Measurements from ENCODE around the gene SPRED3. TPM values are rescaled to one million over a fixed set of nuclear protein-coding genes. Genes with fewer than 3 reads are reported as not detected.

Gene SPRED3, protein sequence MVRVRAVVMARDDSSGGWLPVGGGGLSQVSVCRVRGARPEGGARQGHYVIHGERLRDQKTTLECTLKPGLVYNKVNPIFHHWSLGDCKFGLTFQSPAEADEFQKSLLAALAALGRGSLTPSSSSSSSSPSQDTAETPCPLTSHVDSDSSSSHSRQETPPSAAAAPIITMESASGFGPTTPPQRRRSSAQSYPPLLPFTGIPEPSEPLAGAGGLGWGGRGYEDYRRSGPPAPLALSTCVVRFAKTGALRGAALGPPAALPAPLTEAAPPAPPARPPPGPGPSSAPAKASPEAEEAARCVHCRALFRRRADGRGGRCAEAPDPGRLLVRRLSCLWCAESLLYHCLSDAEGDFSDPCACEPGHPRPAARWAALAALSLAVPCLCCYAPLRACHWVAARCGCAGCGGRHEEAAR
- 2.5 and 3.3 TPM in 2 replicates for total RNA-seq

DNA sequence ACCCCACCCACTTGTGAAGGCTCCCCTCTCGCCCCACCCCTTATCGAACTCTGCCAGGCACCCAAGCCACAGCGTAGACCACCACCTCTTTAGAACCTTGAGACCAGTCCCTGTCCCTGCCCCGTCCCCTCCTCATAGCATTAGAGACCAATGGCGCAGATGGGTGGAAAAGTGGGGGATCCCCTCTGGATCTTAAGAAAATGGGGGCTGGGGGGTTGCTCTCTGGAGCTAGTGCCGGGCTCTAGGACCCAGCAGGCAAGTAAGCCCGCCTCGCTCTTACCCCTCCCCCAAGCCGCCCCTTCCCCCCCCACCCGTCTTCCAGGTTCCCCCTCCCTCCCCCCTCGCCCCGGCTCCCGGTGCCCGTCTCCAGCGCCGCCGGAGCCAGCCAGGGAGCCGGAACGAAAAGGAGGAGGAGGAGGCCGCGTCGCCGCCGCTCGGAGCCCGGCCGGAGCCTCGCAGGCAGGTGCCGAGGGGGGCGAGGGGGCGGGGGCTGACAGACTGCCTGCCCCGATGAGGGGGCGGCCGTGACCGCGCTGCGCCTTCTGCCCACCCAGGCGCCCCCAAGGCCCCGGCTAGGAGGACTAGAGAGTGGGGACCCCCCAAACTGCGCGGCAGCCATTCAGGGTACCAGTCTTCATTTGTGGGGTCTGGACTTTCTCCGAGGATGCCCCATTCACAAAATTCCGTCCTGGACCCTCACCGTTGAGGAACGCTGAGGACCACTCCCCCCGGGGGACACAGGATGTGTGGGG lies at the start of gene SPRED3:
TSS of gene SPRED3 (plus strand) at position 349 of the 752 bp plus-strand sequence. CDS start 1,606 bp downstream, outside the sequence.

DNA sequence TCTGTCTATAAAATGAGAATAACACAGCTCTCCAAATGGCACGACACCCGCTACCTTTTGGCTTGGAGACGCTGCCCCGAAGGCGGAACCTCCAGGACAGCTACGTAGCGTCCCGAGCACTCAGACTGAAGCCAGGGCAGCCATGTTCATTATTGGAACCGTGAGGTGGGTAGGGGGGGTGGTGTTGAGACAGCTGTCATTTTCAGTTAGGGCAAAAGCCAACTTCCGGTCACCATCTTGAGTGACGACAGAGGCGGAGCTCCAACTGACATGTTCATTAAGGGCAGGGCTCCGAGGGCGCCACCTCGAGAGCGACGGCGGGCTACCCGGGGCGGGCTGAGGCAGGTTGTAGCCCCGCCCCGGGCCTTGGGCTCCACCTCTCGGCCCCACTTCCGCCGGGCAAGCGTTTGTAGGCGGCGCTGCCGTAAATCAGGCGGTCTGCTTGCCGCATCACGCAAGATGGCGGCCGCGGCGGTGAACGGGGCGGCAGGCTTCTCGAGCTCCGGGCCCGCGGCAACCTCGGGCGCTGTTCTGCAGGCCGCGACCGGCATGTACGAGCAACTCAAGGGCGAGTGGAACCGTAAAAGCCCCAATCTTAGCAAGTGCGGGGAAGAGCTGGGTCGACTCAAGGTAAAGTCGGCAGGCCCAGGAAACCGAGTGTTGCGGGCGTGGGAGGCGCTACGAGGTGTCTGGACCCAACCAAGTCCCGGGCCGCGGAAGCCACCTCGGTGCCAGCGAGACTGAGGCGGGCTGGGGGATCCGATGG lies 14.0 kb upstream of the SPRED3 start, which contains the start of gene PSMD8:
TSS of gene PSMD8 (plus strand) at position 240 of the 766 bp plus-strand sequence. CDS start at position 271, 31 bp downstream.

DNA sequence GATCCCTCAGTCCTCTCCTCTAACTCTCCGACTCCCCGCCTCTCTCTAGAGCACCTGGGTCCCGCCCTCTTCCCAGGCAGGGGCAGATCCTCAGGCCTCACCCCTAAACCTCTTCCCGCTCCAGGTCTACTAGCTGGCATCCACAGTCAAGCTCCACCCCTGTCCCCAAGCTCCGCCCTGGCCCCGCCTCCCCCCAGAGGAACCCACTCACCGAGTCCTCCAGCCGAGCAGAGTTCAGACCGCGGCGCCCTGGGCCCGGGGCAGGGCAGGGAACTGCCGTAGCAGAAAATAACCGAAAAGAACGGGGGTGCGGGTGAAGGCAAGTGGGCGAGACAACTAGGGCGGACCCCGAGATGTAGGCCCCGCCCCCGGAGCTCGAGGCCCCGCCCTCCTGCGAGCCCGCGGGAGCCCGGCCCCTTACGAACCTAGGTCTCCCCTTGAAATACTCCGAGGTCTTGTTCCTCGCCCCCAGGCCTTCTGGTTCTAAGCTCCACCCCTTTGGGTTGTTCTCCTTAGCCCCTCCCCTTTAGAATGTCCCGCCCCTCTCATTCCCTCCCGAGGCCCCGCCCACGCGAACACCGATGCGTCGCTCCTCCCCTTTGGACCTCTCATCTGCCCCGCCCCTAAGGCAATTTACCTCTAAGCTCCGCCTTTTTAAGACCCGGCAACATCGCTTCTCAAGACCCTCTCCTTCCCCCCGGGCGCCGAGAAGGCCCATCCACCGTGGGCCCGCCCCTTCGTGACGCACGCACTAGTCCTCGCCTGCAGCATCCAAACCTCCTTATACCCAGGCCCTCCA lies 748 bp upstream of the SPRED3 start, which contains the start of gene GGN:
TSS of gene GGN (minus strand) at position 485 of the 799 bp plus-strand sequence. CDS start 773 bp downstream, outside the sequence.

DNA sequence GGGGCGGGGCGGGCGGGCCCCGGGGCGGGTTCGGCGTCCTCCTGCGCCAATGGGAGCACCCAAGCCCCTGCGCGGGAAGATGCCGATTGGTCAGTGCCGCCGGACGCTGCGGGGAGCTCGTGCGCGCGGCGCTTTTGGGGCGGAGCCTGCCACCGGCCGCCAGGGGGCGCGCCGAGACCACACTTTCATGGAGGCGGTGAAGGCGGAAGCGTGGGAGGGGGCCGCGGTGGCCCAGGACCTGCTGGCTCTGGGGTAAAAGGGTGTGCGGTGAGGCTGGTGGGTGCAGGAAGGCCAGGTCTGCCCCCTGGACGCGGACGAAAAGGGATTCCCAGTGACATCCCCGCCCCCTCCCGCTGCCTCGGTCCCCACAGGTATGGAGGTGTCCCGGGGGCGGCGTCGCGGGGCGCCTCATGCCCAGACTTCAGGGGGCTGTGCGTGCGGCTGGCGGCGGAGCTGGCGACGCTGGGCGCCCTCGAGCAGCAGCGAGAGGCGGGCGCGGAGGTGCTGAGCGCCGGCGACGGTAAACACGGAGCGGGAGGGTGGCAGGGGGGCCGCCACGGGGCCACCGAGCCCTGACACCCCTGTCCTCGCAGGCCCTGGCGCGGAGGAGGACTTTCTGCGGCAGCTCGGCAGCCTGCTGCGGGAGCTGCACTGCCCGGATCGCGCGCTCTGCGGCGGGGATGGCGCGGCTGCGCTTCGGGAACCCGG lies 14.6 kb downstream of the SPRED3 start, which contains the start of gene FAM98C:
TSS of gene FAM98C (plus strand) at position 127 of the 708 bp plus-strand sequence. CDS start at position 188, 61 bp downstream.

DNA sequence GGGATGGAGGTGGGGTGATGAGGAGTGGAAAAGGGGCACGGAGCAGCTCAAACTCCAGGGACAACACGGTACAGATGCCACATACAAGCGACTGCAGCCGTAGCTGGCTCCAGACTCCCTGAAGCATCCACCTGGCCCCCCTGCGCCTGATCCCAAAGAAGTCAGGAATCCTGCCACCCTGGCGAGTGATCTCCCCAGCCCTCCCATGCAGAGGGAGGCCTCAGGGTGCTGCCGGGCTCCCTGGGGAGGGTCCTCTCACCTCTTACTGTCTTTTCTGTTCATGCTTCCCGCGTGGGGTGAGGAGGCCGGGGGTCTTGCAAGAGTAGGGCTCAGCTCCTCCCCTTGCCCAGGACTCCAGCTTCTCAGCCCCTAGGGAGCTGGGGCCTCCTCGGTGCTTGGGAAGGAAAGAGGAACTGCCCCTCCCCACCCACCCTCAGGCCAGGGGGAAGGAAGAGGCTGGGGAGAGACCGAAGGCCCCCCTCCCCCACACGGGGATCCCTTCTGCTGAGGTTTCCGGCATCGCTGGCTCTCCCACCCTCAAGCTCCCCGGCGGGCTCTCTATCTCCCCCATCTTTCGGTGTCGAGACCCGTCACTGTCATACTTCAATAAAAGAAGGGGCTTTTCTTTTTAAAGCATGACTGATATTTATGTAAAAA lies 37.4 kb downstream of the SPRED3 start, which contains the start of gene RASGRP4:
TSS of gene RASGRP4 (minus strand) at position 410 of the 657 bp plus-strand sequence. CDS start at position 282, 128 bp downstream.

DNA sequence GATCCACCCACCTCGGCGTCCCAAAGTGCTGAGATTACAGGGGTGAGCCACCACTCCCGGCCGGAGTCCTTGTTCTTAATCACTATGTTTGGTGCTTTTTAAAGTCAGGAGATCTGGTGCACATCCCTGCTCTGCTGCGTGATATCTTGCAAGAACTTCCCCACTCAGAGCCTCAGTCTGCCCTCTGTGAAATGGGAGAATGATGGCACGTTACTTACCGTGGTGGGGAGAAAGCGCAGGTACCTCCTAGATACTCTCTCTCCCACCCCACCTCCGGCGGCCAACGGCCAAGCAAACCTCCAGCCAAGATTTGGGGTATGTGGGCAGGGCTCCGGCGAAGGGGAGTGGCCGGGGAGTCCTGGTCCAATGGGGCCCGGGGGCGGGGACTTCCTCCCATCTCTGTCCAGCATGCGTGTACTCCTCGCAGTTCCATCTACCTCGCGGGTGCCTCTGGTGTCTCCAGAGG lies 44.8 kb downstream of the SPRED3 start, which contains the start of gene RYR1:
TSS of gene RYR1 (plus strand) at position 424 of the 466 bp plus-strand sequence. CDS start 139 bp downstream, outside the sequence.

Other genes with a start within 250 kb of the SPRED3 start
- 0.28 and 3.5 TPM in 2 replicates for gene DPF1, start 164.5 kb upstream of the SPRED3 start, total RNA-seq
- gene PPP1R14A, start 132.3 kb upstream of the SPRED3 start, total RNA-seq = 6.3 and 29.6 TPM in 2 replicates
- gene SPINT2, start 124.1 kb upstream of the SPRED3 start, total RNA-seq = 3.3 and 10.7 TPM in 2 replicates
- gene C19orf33, start 84.4 kb upstream of the SPRED3 start, total RNA-seq = not detected in 2 replicates
- 90.5 and 93.9 TPM in 2 replicates for gene YIF1B, start 72.8 kb upstream of the SPRED3 start, total RNA-seq
- gene KCNK6, start 68.9 kb upstream of the SPRED3 start, total RNA-seq = 7.1 and 11.3 TPM in 2 replicates
- gene CATSPERG, start 52.9 kb upstream of the SPRED3 start, total RNA-seq = 0.38 and 0.85 TPM in 2 replicates
- gene PSMD8, start 14.1 kb upstream of the SPRED3 start, total RNA-seq = 368 and 478 TPM in 2 replicates
- 0.28 and 0.77 TPM in 2 replicates for gene GGN, start 663 bp upstream of the SPRED3 start, total RNA-seq
- gene FAM98C, start 14.4 kb downstream of the SPRED3 start, total RNA-seq = 9.0 and 9.6 TPM in 2 replicates
- gene RASGRP4, start 37.5 kb downstream of the SPRED3 start, total RNA-seq = not detected in 2 replicates
- under 0.01 and 1.1 TPM in 2 replicates for gene RYR1, start 45.0 kb downstream of the SPRED3 start, total RNA-seq
- gene MAP4K1, start 229.3 kb downstream of the SPRED3 start, total RNA-seq = 0.19 and 0.85 TPM in 2 replicates
- 277 and 490 TPM in 2 replicates for gene EIF3K, start 230.5 kb downstream of the SPRED3 start, total RNA-seq